HEK293 (cell line): ENCODE measurements around the gene ADCYAP1R1.

Source experiments
- CTCF ChIA-PET: fragments of 350-600 bp; formaldehyde crosslinking; extraction: SDS; loops from one replicate; lab custom pipeline; 2021; ENCODE audit warnings: antibody characterized with exemption; lab: Yijun Ruan, JAX
- POLR2A ChIA-PET: fragments of 300-600 bp; formaldehyde crosslinking; extraction: SDS; loops from one replicate; lab custom pipeline; 2020; ENCODE audit warnings: antibody characterized with exemption, inconsistent platforms; lab: Yijun Ruan, JAX
- H3K27ac ChIP-seq: fragments of 200-500 bp; sonication (Bioruptor generic); 2 replicates; pipeline ENCODE4 v1.5.1; 2014; ENCODE audit warnings: low read depth, low read length, control low read depth, inconsistent platforms; ENCODE audit errors: extremely low read depth
- H3K36me3 ChIP-seq, 2 experiments: fragments of 200-500 bp in 1 of 2; sonication (Bioruptor generic) in 1 of 2; 1 replicate in 1 of 2; 2 replicates in 1 of 2; pipeline ENCODE4 v1.5.1; 2014 to 2017; ENCODE audit warnings: inconsistent platforms in 2 of 2, low read length in 2 of 2; ENCODE audit not compliant: control insufficient read depth in 2 of 2, insufficient read depth in 1 of 2
- H3K4me1 ChIP-seq: fragments of 200-500 bp; sonication (Bioruptor generic); 2 replicates; pipeline ENCODE4 v1.5.1; 2014; ENCODE audit warnings: mild to moderate bottlenecking, low read length, inconsistent platforms; ENCODE audit not compliant: control insufficient read depth, insufficient read depth
- H3K4me3 ChIP-seq: 2 replicates; pipeline ENCODE4 v1.5.1; 2011; ENCODE audit warnings: low read depth, mild to moderate bottlenecking, control low read depth, low read length, moderate library complexity
- H3K9me3 ChIP-seq: fragments of 200-500 bp; sonication (Bioruptor generic); 2 replicates; pipeline ENCODE4 v1.5.1; 2014; ENCODE audit warnings: low read depth, low read length, inconsistent platforms; ENCODE audit not compliant: control insufficient read depth, insufficient read depth
- KLF10 ChIP-seq: fragments of 450-650 bp; IDR thresholded peaks from 2 replicates; pipeline ENCODE4 v1.5.1; 2018; ENCODE audit warnings: missing biosample characterization, mild to moderate bottlenecking, missing genetic modification characterization
- KLF16 ChIP-seq: fragments of 450-650 bp; formaldehyde crosslinking; IDR thresholded peaks from 2 replicates; pipeline ENCODE4 v1.5.1; 2017; ENCODE audit warnings: missing biosample characterization, missing genetic modification characterization
- KLF9 ChIP-seq: fragments of 450-650 bp; formaldehyde crosslinking; IDR thresholded peaks from 2 replicates; pipeline ENCODE4 v1.5.1; 2016; ENCODE audit warnings: missing biosample characterization, missing genetic modification characterization, low read depth
- SALL2 ChIP-seq: fragments of 450-650 bp; formaldehyde crosslinking; IDR thresholded peaks from 2 replicates; pipeline ENCODE4 v1.5.0; 2017; ENCODE audit warnings: missing biosample characterization, mild to moderate bottlenecking, missing genetic modification characterization, borderline replicate concordance
- SCRT1 ChIP-seq: fragments of 450-650 bp; formaldehyde crosslinking; IDR thresholded peaks from 2 replicates; pipeline ENCODE4 v1.5.1; 2016; ENCODE audit warnings: missing biosample characterization, missing genetic modification characterization, borderline replicate concordance
- SCRT2 ChIP-seq: fragments of 450-650 bp; formaldehyde crosslinking; IDR thresholded peaks from 2 replicates; pipeline ENCODE4 v1.5.1; 2016; ENCODE audit warnings: missing biosample characterization, missing genetic modification characterization
- ZNF132 ChIP-seq: fragments of 450-650 bp; formaldehyde crosslinking; IDR thresholded peaks from 2 replicates; pipeline ENCODE4 v1.5.1; 2017; ENCODE audit warnings: missing biosample characterization, missing genetic modification characterization, borderline replicate concordance
- ZNF146 ChIP-seq: fragments of 450-650 bp; formaldehyde crosslinking; IDR thresholded peaks from 2 replicates; pipeline ENCODE4 v1.5.1; 2016; ENCODE audit warnings: missing biosample characterization, missing genetic modification characterization
- ZNF16 ChIP-seq: fragments of 450-650 bp; formaldehyde crosslinking; IDR thresholded peaks from 2 replicates; pipeline ENCODE4 v1.5.1; 2016; ENCODE audit warnings: low read depth, missing biosample characterization, missing genetic modification characterization
- ZNF18 ChIP-seq: fragments of 450-650 bp; formaldehyde crosslinking; IDR thresholded peaks from 2 replicates; pipeline ENCODE4 v1.5.1; 2016; ENCODE audit warnings: missing biosample characterization, missing genetic modification characterization
- ZNF184 ChIP-seq: fragments of 450-650 bp; IDR thresholded peaks from 2 replicates; pipeline ENCODE4 v1.5.1; 2018; ENCODE audit warnings: missing biosample characterization, mild to moderate bottlenecking, missing genetic modification characterization
- ZNF223 ChIP-seq: fragments of 450-650 bp; formaldehyde crosslinking; IDR thresholded peaks from 2 replicates; pipeline ENCODE4 v1.5.1; 2016; ENCODE audit warnings: missing biosample characterization, missing genetic modification characterization
- ZNF302 ChIP-seq: fragments of 450-650 bp; formaldehyde crosslinking; IDR thresholded peaks from 2 replicates; pipeline ENCODE4 v1.5.1; 2016; ENCODE audit warnings: missing biosample characterization, missing genetic modification characterization, low read depth
- ZNF350 ChIP-seq: fragments of 450-650 bp; formaldehyde crosslinking; IDR thresholded peaks from 2 replicates; pipeline ENCODE4 v1.5.0; 2017; ENCODE audit warnings: missing biosample characterization, mild to moderate bottlenecking, missing genetic modification characterization
- ZNF354C ChIP-seq: fragments of 450-650 bp; formaldehyde crosslinking; IDR thresholded peaks from 2 replicates; pipeline ENCODE4 v1.5.1; 2016; ENCODE audit warnings: missing biosample characterization, missing genetic modification characterization, low read depth, borderline replicate concordance
- ZNF433 ChIP-seq: fragments of 450-650 bp; formaldehyde crosslinking; IDR thresholded peaks from 2 replicates; pipeline ENCODE4 v1.5.1; 2016; ENCODE audit warnings: missing biosample characterization, missing genetic modification characterization, low read depth
- ZNF623 ChIP-seq: fragments of 450-650 bp; formaldehyde crosslinking; IDR thresholded peaks from 2 replicates; pipeline ENCODE4 v1.5.1; 2016; ENCODE audit warnings: missing biosample characterization, missing genetic modification characterization
- ZNF624 ChIP-seq: fragments of 450-650 bp; formaldehyde crosslinking; IDR thresholded peaks from 2 replicates; pipeline ENCODE4 v1.5.1; 2017; ENCODE audit warnings: missing biosample characterization, missing genetic modification characterization
- ZNF626 ChIP-seq: fragments of 450-650 bp; sonication (Bioruptor Pico); formaldehyde crosslinking; IDR thresholded peaks from 2 replicates; pipeline ENCODE4 v1.5.1; 2018; ENCODE audit warnings: missing biosample characterization, missing genetic modification characterization, inconsistent platforms
- ZNF645 ChIP-seq: fragments of 450-650 bp; formaldehyde crosslinking; IDR thresholded peaks from 2 replicates; pipeline ENCODE4; 2016; ENCODE audit warnings: missing biosample characterization, missing genetic modification characterization
- ZNF654 ChIP-seq: fragments of 450-650 bp; formaldehyde crosslinking; IDR thresholded peaks from 2 replicates; pipeline ENCODE4 v1.5.1; 2016; ENCODE audit warnings: low read depth, missing biosample characterization, missing genetic modification characterization
- ZNF660 ChIP-seq: fragments of 450-650 bp; IDR thresholded peaks from 2 replicates; pipeline ENCODE4 v1.5.1; 2018; ENCODE audit warnings: missing biosample characterization, mild to moderate bottlenecking, missing genetic modification characterization
- ZNF664 ChIP-seq: fragments of 450-650 bp; formaldehyde crosslinking; IDR thresholded peaks from 2 replicates; pipeline ENCODE4 v1.5.1; 2016; ENCODE audit warnings: missing biosample characterization, missing genetic modification characterization
- ZNF670 ChIP-seq: fragments of 450-650 bp; formaldehyde crosslinking; IDR thresholded peaks from 2 replicates; pipeline ENCODE4 v1.5.1; 2016; ENCODE audit warnings: missing biosample characterization, missing genetic modification characterization, low read depth
- ZNF837 ChIP-seq: fragments of 450-650 bp; formaldehyde crosslinking; IDR thresholded peaks from 2 replicates; pipeline ENCODE4 v1.5.1; 2016; ENCODE audit warnings: missing biosample characterization, missing genetic modification characterization
- ZXDB ChIP-seq: fragments of 450-650 bp; formaldehyde crosslinking; IDR thresholded peaks from 2 replicates; pipeline ENCODE4 v1.5.1; 2016; ENCODE audit warnings: missing biosample characterization, missing genetic modification characterization
- TF ChIP-seq, protein P1 (sequence below): fragments of 450-650 bp; formaldehyde crosslinking; IDR thresholded peaks from 2 replicates; pipeline ENCODE4 v1.5.1; 2017; ENCODE audit warnings: missing biosample characterization, missing genetic modification characterization

ADCYAP1R1 gene

DNA sequence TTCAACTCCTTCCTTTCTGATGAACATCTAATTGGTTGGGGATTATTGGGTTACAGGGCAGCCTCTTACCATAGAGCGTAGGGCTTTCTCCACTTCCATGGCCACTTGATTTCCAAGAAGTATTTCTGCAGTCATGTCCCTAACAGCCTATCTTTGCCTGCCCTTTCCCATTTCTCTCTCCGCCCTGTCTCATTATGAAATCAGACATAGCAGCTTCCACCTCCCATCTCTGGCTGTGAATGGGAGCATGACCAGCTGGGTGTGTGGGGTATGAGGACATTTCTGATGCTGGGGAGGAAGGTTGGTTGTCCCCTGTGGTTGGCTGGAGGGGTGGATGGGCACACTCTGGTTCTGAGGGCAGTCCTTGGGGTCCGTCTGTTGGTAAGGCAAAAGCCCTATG, 41.2 kb downstream of the ADCYAP1R1 start:
- POLR2A ChIA-PET = no interaction called here
- no peak overlapping the region for H3K27ac ChIP-seq
- no peaks in the 10 kb centered on the region for H3K36me3 ChIP-seq
- no peak overlapping the region for H3K4me3 ChIP-seq
- H3K4me1 ChIP-seq = no peaks in the 10 kb centered on the region
- CTCF ChIA-PET = interaction anchor here (1.1 kb wide), 1 partner anchor 29 kb away, joined by 9 read pairs; no protein-coding TSS in a partner anchor
- TF ChIP-seq KLF10 (tag by site-specific recombination) (no peak), ZNF660 (no peak), ZNF654 (tag by site-specific recombination) (no peak), ZNF354C (tag by site-specific recombination) (no peak), SCRT1 (tag by site-specific recombination) (no peak), ZXDB (tag by site-specific recombination) (no peak), ZNF837 (tag by site-specific recombination) (no peak), ZNF223 (tag by site-specific recombination) (no peak), ZNF433 (tag by site-specific recombination) (no peak), ZNF16 (tag by site-specific recombination) (no peak), SALL2 (tag by site-specific recombination) (no peak), ZNF18 (tag by site-specific recombination) (no peak)
- TF ChIP-seq, protein P1, sequence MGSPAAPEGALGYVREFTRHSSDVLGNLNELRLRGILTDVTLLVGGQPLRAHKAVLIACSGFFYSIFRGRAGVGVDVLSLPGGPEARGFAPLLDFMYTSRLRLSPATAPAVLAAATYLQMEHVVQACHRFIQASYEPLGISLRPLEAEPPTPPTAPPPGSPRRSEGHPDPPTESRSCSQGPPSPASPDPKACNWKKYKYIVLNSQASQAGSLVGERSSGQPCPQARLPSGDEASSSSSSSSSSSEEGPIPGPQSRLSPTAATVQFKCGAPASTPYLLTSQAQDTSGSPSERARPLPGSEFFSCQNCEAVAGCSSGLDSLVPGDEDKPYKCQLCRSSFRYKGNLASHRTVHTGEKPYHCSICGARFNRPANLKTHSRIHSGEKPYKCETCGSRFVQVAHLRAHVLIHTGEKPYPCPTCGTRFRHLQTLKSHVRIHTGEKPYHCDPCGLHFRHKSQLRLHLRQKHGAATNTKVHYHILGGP (tag by site-specific recombination) = no peak
- no peaks in the 10 kb centered on the region for H3K9me3 ChIP-seq

GRCh38 chr7:31094271-31094670, 42.2 kb downstream of the ADCYAP1R1 start:
- CTCF ChIA-PET = interaction anchor here (1.6 kb wide), 1 partner anchor 28 kb away, joined by 9 read pairs; no protein-coding TSS in a partner anchor
- no peak overlapping the region for H3K27ac ChIP-seq
- POLR2A ChIA-PET = no interaction called here

More at GRCh38 chr7:31094271-31094670, 42.2 kb downstream of the ADCYAP1R1 start:
- H3K36me3 ChIP-seq = no peaks in the 10 kb centered on the region
- no peak overlapping the region for H3K4me3 ChIP-seq
- no peak for TF ChIP-seq ZNF146 (tag by site-specific recombination)
- no peak for TF ChIP-seq KLF16 (tag by site-specific recombination)
- TF ChIP-seq ZNF350 (tag by site-specific recombination) = no peak
- no peak for TF ChIP-seq ZXDB (tag by site-specific recombination)
- no peak for TF ChIP-seq KLF9 (tag by site-specific recombination)
- no peak for TF ChIP-seq ZNF623
- TF ChIP-seq ZNF184 = no peak
- no peak for TF ChIP-seq ZNF132 (tag by site-specific recombination)
- TF ChIP-seq ZNF670 (tag by site-specific recombination) = no peak
- no peak for TF ChIP-seq ZNF626 (tag by site-specific recombination)
- TF ChIP-seq ZNF624 (tag by site-specific recombination) = no peak
- no peak for TF ChIP-seq ZNF302 (tag by site-specific recombination)
- TF ChIP-seq ZNF645 (tag by site-specific recombination) = no peak
- TF ChIP-seq SCRT2 (tag by site-specific recombination) = no peak
- TF ChIP-seq ZNF664 = no peak
- TF ChIP-seq, all 188 proteins: peak for 0
- Histone ChIP-seq H3K4me1 (no peaks in the 10 kb centered on the region), H3K9me3 (no peaks in the 10 kb centered on the region)
